Measurements from ENCODE around the gene MBD3L1. TPM values are rescaled to one million over a fixed set of nuclear protein-coding genes. Genes with fewer than 3 reads are reported as not detected.

The MBD3L1 gene
- total and polyA plus RNA-seq, 2 donors (not counting 1 experiment from before 2014, with no cell fraction given) = not detected

DNA sequence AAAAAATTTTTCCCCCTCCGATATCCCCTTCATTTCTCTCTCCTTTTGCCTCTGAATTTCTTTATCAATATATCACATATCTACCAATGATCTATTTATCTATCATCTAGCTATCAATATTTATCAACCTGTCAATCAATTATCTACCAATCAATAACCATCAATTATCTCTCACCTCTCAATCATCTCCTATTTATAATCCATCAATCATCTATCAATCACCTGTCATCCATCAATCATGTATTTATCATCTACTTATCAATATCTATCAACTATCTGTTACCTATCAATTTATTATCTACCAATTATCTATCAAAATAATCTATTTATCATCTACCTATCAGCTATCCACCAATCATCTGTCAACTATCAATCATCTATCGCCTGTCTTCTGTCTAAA, 17.1 kb downstream of the MBD3L1 start:
- no peak overlapping the region for H2AFZ ChIP-seq (ENCODE audit: insufficient read depth, low read depth, low read length, poor library complexity, severe bottlenecking)
- ATAC-seq (ENCODE audit: low read depth) = no peak
- H4K20me1 ChIP-seq (ENCODE audit: control insufficient read depth, insufficient read depth, low read length, poor library complexity, severe bottlenecking) = no peaks in the 10 kb centered on the region
- H3K79me2 ChIP-seq (ENCODE audit: control insufficient read depth, insufficient read depth, low read length) = no peaks in the 10 kb centered on the region
- H3K4me1 Mint-ChIP-seq = no peaks in the 10 kb centered on the region
- CTCF ChIA-PET = no interaction called here
- WGBS (ENCODE audit: insufficient coverage) = 95% methylated on average over 2 of the region's 2 CpGs
- H3K27ac ChIP-seq (ENCODE audit: low read length in 2 of 2) = no peak overlapping the region
- DNase-seq = no peak
- H3K9me3 ChIP-seq (ENCODE audit: control extremely low read depth in 1 of 3, control insufficient read depth in 2 of 3, insufficient read depth in 1 of 3, low read length in 2 of 3) = peaks cover 0 to 34% (median 1%) of the 10 kb centered on the region in 3 donors
- no peaks in the 10 kb centered on the region for H3K4me1 ChIP-seq (ENCODE audit: control insufficient read depth in 2 of 2, insufficient read depth in 2 of 2, low read length in 2 of 2)
- POLR2A ChIA-PET = interaction anchor here (0.6 kb wide), 1 partner anchor 8 kb away, joined by 3 read pairs; no protein-coding TSS in a partner anchor
- H3K9me3 Mint-ChIP-seq (ENCODE audit: insufficient read depth) = peaks cover 11% of the 10 kb centered on the region
- no peak overlapping the region for H3K4me3 ChIP-seq (ENCODE audit: control extremely low read depth in 1 of 5, extremely low read depth in 1 of 5, insufficient read depth in 1 of 5, low read depth in 2 of 5, low read length in 4 of 5)
- intact Hi-C loops (cut with micrococcal nuclease) = no loop called here
- no peak for TF ChIP-seq EZH2 (IDR thresholded peaks at IDR 0.05; ENCODE audit: borderline replicate concordance, insufficient read depth, low read depth, low read length, poor library complexity, severe bottlenecking)
- TF ChIP-seq CTCF (IDR thresholded peaks at IDR 0.05) = no peak
- no peaks in the 10 kb centered on the region for H3K36me3 ChIP-seq (replicated peaks in 1 of 2; ENCODE audit: control extremely low read depth in 1 of 2, control insufficient read depth in 1 of 2, extremely low read depth in 1 of 2, insufficient read depth in 2 of 2, low read length in 1 of 2)
- no peak overlapping the region for H3K4me2 ChIP-seq (replicated peaks; ENCODE audit: low read depth, low read length, poor library complexity, severe bottlenecking)
- no peak overlapping the region for H3K4me3 Mint-ChIP-seq
- H3K27me3 Mint-ChIP-seq = peaks cover 15% of the 10 kb centered on the region
- H3K27me3 ChIP-seq (replicated peaks in 1 of 4; ENCODE audit: control extremely low read depth in 1 of 4, control insufficient read depth in 3 of 4, insufficient read depth in 4 of 4, low read length in 3 of 4) = no peaks in the 10 kb centered on the region
- H3K9ac ChIP-seq (ENCODE audit: low read length) = no peak overlapping the region
- no peak overlapping the region for H3K27ac Mint-ChIP-seq

GRCh38 chr19:8850488-8850887, 18.3 kb downstream of the MBD3L1 start:
- WGBS (ENCODE audit: insufficient coverage) = no CpG with 5 or more reads among the region's 3 CpGs
- ChIA-PET POLR2A (no interaction called here), CTCF (no interaction called here)
- Histone ChIP-seq H3K27me3 (replicated peaks in 1 of 4; ENCODE audit: control extremely low read depth in 1 of 4, control insufficient read depth in 3 of 4, insufficient read depth in 4 of 4, low read length in 3 of 4) (peaks cover 0 to under 1% (median 0%) of the 10 kb centered on the region in 4 experiments), H3K4me2 (replicated peaks; ENCODE audit: low read depth, low read length, poor library complexity, severe bottlenecking) (no peak overlapping the region), H3K36me3 (replicated peaks in 1 of 2; ENCODE audit: control extremely low read depth in 1 of 2, control insufficient read depth in 1 of 2, extremely low read depth in 1 of 2, insufficient read depth in 2 of 2, low read length in 1 of 2) (no peaks in the 10 kb centered on the region), H2AFZ (ENCODE audit: insufficient read depth, low read depth, low read length, poor library complexity, severe bottlenecking) (no peak overlapping the region), H3K9me3 (ENCODE audit: control extremely low read depth in 1 of 3, control insufficient read depth in 2 of 3, insufficient read depth in 1 of 3, low read length in 2 of 3) (peaks cover 0 to 34% (median 1%) of the 10 kb centered on the region in 3 donors), H4K20me1 (ENCODE audit: control insufficient read depth, insufficient read depth, low read length, poor library complexity, severe bottlenecking) (no peaks in the 10 kb centered on the region), H3K4me1 (ENCODE audit: control insufficient read depth in 2 of 2, insufficient read depth in 2 of 2, low read length in 2 of 2) (no peaks in the 10 kb centered on the region), H3K27ac (ENCODE audit: low read length in 2 of 2) (no peak overlapping the region), H3K9ac (ENCODE audit: low read length) (no peak overlapping the region), H3K79me2 (ENCODE audit: control insufficient read depth, insufficient read depth, low read length) (no peaks in the 10 kb centered on the region), H3K4me3 (ENCODE audit: control extremely low read depth in 1 of 5, extremely low read depth in 1 of 5, insufficient read depth in 1 of 5, low read depth in 2 of 5, low read length in 4 of 5) (no peak overlapping the region)
- Mint-ChIP-seq H3K9me3 (ENCODE audit: insufficient read depth) (peaks cover 11% of the 10 kb centered on the region), H3K4me1 (no peaks in the 10 kb centered on the region), H3K4me3 (no peak overlapping the region), H3K27me3 (peaks cover 18% of the 10 kb centered on the region), H3K27ac (no peak overlapping the region)
- TF ChIP-seq EZH2 (IDR thresholded peaks at IDR 0.05; ENCODE audit: borderline replicate concordance, insufficient read depth, low read depth, low read length, poor library complexity, severe bottlenecking) = no peak
- no peak for TF ChIP-seq CTCF (IDR thresholded peaks at IDR 0.05)
- DNase-seq = no peak
- intact Hi-C loops (cut with micrococcal nuclease) = no loop called here
- ATAC-seq (ENCODE audit: low read depth) = no peak

All from B cell (primary cell).